GM18502 (cell line): Measurements from ENCODE around the gene ANO6.
"Not testable (repeated sequence)": the region's sequence is repeated elsewhere in the genome, so short reads cannot be mapped to it uniquely, and the experiment has no call there.

ENCODE experiments used
- ATAC-seq: cut with Tn5 transposase; IDR thresholded peaks from one replicate; pipeline ENCODE4 v1.9.1; 2021; ENCODE audit warnings: mild to moderate bottlenecking; ENCODE audit not compliant: unreplicated experiment, poor library complexity

Gene ANO6

GRCh38 chr12:45302621-45303369 is 86.9 kb downstream of the ANO6 start:
- ATAC-seq = no peak

GRCh38 chr12:45303945-45304344 is 88.0 kb downstream of the ANO6 start:
- no peak for ATAC-seq

- ATAC-seq = no peak
These were observed 88.8 kb downstream of the ANO6 start for GRCh38 chr12:45304514-45305178.

GRCh38 chr12:45305907-45306306 is 90.0 kb downstream of the ANO6 start:
- no peak for ATAC-seq

GRCh38 chr12:45309836-45310626 is 94.1 kb downstream of the ANO6 start:
- ATAC-seq = no peak

- ATAC-seq = no peak
These were observed 94.7 kb downstream of the ANO6 start for GRCh38 chr12:45310627-45310968.

GRCh38 chr12:45312012-45312411 is 96.1 kb downstream of the ANO6 start:
- ATAC-seq = no peak

GRCh38 chr12:45314770-45315169 is 98.9 kb downstream of the ANO6 start:
- no peak for ATAC-seq

GRCh38 chr12:45315462-45315861 is 99.6 kb downstream of the ANO6 start:
- no peak for ATAC-seq

- not testable (repeated sequence) for ATAC-seq
These were observed 101.4 kb downstream of the ANO6 start for GRCh38 chr12:45317261-45317660.

GRCh38 chr12:45322810-45323209 is 106.9 kb downstream of the ANO6 start:
- no peak for ATAC-seq

- no peak for ATAC-seq
These were observed 108.5 kb downstream of the ANO6 start for GRCh38 chr12:45324391-45324790.

- ATAC-seq = no peak
These were observed 110.6 kb downstream of the ANO6 start for GRCh38 chr12:45326358-45326975.

GRCh38 chr12:45327823-45328383 is 112.0 kb downstream of the ANO6 start:
- ATAC-seq = no peak

GRCh38 chr12:45329238-45329637 is 113.3 kb downstream of the ANO6 start:
- no peak for ATAC-seq

- no peak for ATAC-seq
These were observed 113.8 kb downstream of the ANO6 start for GRCh38 chr12:45329702-45330101.

- ATAC-seq = no peak
These were observed 115.7 kb downstream of the ANO6 start for GRCh38 chr12:45331552-45331951.

- ATAC-seq = no peak
These were observed 118.5 kb downstream of the ANO6 start for GRCh38 chr12:45334396-45334795.

GRCh38 chr12:45336331-45336730 is 120.4 kb downstream of the ANO6 start:
- ATAC-seq = no peak

GRCh38 chr12:45336762-45337596 is 121.1 kb downstream of the ANO6 start:
- ATAC-seq = no peak
